ENCODE measurements around the gene DMD.
"Not testable (repeated sequence)": the region's sequence is repeated elsewhere in the genome, so short reads cannot be mapped to it uniquely, and the experiment has no call there.

Gene DMD

DNA sequence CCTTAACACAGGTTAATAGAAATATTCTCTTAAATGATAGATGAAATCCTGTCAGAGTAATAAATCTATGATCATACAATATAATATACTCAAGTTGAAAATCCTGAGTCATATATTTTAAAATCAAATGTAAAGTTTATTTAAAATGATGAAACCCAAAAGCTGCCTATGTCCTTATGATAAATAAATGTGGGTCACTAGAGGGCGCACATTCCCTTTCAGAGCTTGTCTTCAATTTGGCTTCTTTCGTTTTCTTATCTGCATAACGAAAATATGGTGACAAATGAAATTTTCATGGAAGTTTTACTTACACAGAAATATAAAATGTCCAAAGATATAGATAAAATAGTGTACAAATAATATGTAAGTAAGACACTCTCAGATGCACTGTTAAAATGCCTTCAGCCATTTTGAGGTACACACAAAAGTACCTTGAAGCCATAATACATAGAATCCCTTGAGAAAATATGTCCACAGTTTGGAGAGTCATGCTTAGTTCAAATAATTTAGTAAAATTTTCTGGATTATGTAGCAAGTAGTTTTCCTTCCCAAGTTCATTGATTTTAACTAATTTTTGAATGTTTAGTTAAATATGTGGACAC is 680.4 kb downstream of the DMD start:
- no peaks in the 10 kb centered on the region for H3K4me1 ChIP-seq (ENCODE audit: control extremely low read depth in 1 of 4, control insufficient read depth in 4 of 4, insufficient read depth in 4 of 4, low read length in 3 of 4)
- no peaks in the 10 kb centered on the region for H3K36me3 ChIP-seq (ENCODE audit: control insufficient read depth in 4 of 4, insufficient read depth in 4 of 4, low read length in 3 of 4)
- no CpG with 5 or more reads among the region's 3 CpGs for WGBS (ENCODE audit: insufficient coverage)
- H3K9me3 ChIP-seq (ENCODE audit: control extremely low read depth in 1 of 5, control insufficient read depth in 4 of 5, insufficient read depth in 2 of 5, low read depth in 1 of 5, low read length in 4 of 5) = no peaks in the 10 kb centered on the region
- DNase-seq = peak; percentile 18 to 68 (median 63)
- H3K4me3 ChIP-seq (ENCODE audit: control insufficient read depth in 1 of 7, extremely low read depth in 1 of 7, insufficient read depth in 4 of 7, low read depth in 2 of 7, low read length in 6 of 7) = peak overlapping the region in 3 of 7 experiments; percentile 28 to 60 (median 58)
- CTCF ChIA-PET = no interaction called here
- no peak overlapping the region for H3K27ac ChIP-seq (ENCODE audit: insufficient read depth in 1 of 2, low read depth in 1 of 2, low read length in 2 of 2, poor library complexity in 1 of 2, severe bottlenecking in 2 of 2)
- no peaks in the 10 kb centered on the region for H3K27me3 ChIP-seq (replicated peaks in 2 of 5; ENCODE audit: control insufficient read depth in 4 of 5, insufficient read depth in 5 of 5, low read length in 4 of 5)
- POLR2A ChIA-PET = no interaction called here

GRCh38 chrX:32528451-32528850 is 682.9 kb downstream of the DMD start:
- H3K27ac ChIP-seq (ENCODE audit: insufficient read depth in 1 of 2, low read depth in 1 of 2, low read length in 2 of 2, poor library complexity in 1 of 2, severe bottlenecking in 2 of 2); H3K4me1 ChIP-seq (ENCODE audit: control extremely low read depth in 1 of 4, control insufficient read depth in 4 of 4, insufficient read depth in 4 of 4, low read length in 3 of 4); POLR2A ChIA-PET; H3K36me3 ChIP-seq (ENCODE audit: control insufficient read depth in 4 of 4, insufficient read depth in 4 of 4, low read length in 3 of 4); DNase-seq; H3K27me3 ChIP-seq (replicated peaks in 2 of 5; ENCODE audit: control insufficient read depth in 4 of 5, insufficient read depth in 5 of 5, low read length in 4 of 5); CTCF ChIA-PET; H3K9me3 ChIP-seq (ENCODE audit: control extremely low read depth in 1 of 5, control insufficient read depth in 4 of 5, insufficient read depth in 2 of 5, low read depth in 1 of 5, low read length in 4 of 5); H3K4me3 ChIP-seq (ENCODE audit: control insufficient read depth in 1 of 7, extremely low read depth in 1 of 7, insufficient read depth in 4 of 7, low read depth in 2 of 7, low read length in 6 of 7): not testable (repeated sequence)

DNA sequence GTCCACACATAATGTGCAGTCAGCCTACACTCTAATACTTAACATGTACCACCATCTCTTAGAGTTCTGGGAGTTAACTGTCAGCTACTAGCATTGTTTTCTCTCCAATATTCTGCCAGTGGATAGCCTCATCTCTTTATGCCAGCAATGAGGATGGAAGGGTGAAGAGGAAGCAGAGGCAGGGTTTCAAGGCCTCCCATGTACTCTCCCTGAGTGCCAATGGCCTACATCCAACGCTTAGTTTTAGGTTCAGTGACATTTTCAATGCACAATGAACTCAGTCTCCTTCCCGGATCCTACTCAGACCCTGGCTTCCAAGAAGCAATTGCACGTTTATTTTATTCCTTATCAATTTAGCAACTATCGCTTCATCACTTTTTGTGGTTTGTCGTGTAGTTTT is 686.1 kb downstream of the DMD start:
- CTCF ChIA-PET = no interaction called here
- no peaks in the 10 kb centered on the region for H3K4me1 ChIP-seq (ENCODE audit: control extremely low read depth in 1 of 4, control insufficient read depth in 4 of 4, insufficient read depth in 4 of 4, low read length in 3 of 4)
- POLR2A ChIA-PET = no interaction called here
- no peak for DNase-seq
- no peaks in the 10 kb centered on the region for H3K9me3 ChIP-seq (ENCODE audit: control extremely low read depth in 1 of 5, control insufficient read depth in 4 of 5, insufficient read depth in 2 of 5, low read depth in 1 of 5, low read length in 4 of 5)
- 97% methylated on average over 4 of the region's 5 CpGs for WGBS (ENCODE audit: insufficient coverage)
- no peaks in the 10 kb centered on the region for H3K36me3 ChIP-seq (ENCODE audit: control insufficient read depth in 4 of 4, insufficient read depth in 4 of 4, low read length in 3 of 4)
- no peak overlapping the region for H3K4me3 ChIP-seq (ENCODE audit: control insufficient read depth in 1 of 7, extremely low read depth in 1 of 7, insufficient read depth in 4 of 7, low read depth in 2 of 7, low read length in 6 of 7)
- H3K27ac ChIP-seq (ENCODE audit: insufficient read depth in 1 of 2, low read depth in 1 of 2, low read length in 2 of 2, poor library complexity in 1 of 2, severe bottlenecking in 2 of 2) = no peak overlapping the region
- H3K27me3 ChIP-seq (replicated peaks in 2 of 5; ENCODE audit: control insufficient read depth in 4 of 5, insufficient read depth in 5 of 5, low read length in 4 of 5) = no peaks in the 10 kb centered on the region

DNA sequence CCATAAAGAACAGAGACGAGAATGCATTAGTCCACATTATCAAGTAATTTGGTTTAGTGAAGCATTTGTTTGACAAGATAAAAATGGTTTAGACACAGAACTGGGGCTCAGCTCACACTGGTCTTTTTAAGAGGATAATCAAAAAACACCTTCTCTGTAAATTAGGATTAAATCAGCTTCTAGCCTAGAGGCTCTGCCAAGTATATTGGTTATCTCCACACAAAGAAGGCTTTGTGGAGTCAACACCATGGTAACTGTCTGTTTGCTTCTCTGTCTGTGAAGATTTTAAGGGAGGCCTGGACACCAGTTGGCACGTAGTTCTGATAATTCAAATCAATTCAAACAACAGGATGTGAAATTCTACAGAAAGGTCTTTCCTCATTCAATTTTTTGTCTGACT is 687.0 kb downstream of the DMD start:
- POLR2A ChIA-PET = no interaction called here
- H3K27ac ChIP-seq (ENCODE audit: insufficient read depth in 1 of 2, low read depth in 1 of 2, low read length in 2 of 2, poor library complexity in 1 of 2, severe bottlenecking in 2 of 2) = no peak overlapping the region
- H3K4me3 ChIP-seq (ENCODE audit: control insufficient read depth in 1 of 7, extremely low read depth in 1 of 7, insufficient read depth in 4 of 7, low read depth in 2 of 7, low read length in 6 of 7) = no peak overlapping the region
- no peaks in the 10 kb centered on the region for H3K9me3 ChIP-seq (ENCODE audit: control extremely low read depth in 1 of 5, control insufficient read depth in 4 of 5, insufficient read depth in 2 of 5, low read depth in 1 of 5, low read length in 4 of 5)
- H3K36me3 ChIP-seq (ENCODE audit: control insufficient read depth in 4 of 4, insufficient read depth in 4 of 4, low read length in 3 of 4) = no peaks in the 10 kb centered on the region
- no CpG with 5 or more reads among the region's 2 CpGs for WGBS (ENCODE audit: insufficient coverage)
- no peak for DNase-seq
- H3K27me3 ChIP-seq (replicated peaks in 2 of 5; ENCODE audit: control insufficient read depth in 4 of 5, insufficient read depth in 5 of 5, low read length in 4 of 5) = no peaks in the 10 kb centered on the region
- H3K4me1 ChIP-seq (ENCODE audit: control extremely low read depth in 1 of 4, control insufficient read depth in 4 of 4, insufficient read depth in 4 of 4, low read length in 3 of 4) = no peaks in the 10 kb centered on the region
- CTCF ChIA-PET = no interaction called here

- POLR2A ChIA-PET = no interaction called here
- no peak overlapping the region for H3K27ac ChIP-seq (ENCODE audit: insufficient read depth in 1 of 2, low read depth in 1 of 2, low read length in 2 of 2, poor library complexity in 1 of 2, severe bottlenecking in 2 of 2)
- H3K9me3 ChIP-seq (ENCODE audit: control extremely low read depth in 1 of 5, control insufficient read depth in 4 of 5, insufficient read depth in 2 of 5, low read depth in 1 of 5, low read length in 4 of 5) = no peaks in the 10 kb centered on the region
- no peaks in the 10 kb centered on the region for H3K4me1 ChIP-seq (ENCODE audit: control extremely low read depth in 1 of 4, control insufficient read depth in 4 of 4, insufficient read depth in 4 of 4, low read length in 3 of 4)
- CTCF ChIA-PET = no interaction called here
- no peak for DNase-seq
- H3K4me3 ChIP-seq (ENCODE audit: control insufficient read depth in 1 of 7, extremely low read depth in 1 of 7, insufficient read depth in 4 of 7, low read depth in 2 of 7, low read length in 6 of 7) = no peak overlapping the region
- H3K27me3 ChIP-seq (replicated peaks in 2 of 5; ENCODE audit: control insufficient read depth in 4 of 5, insufficient read depth in 5 of 5, low read length in 4 of 5) = no peaks in the 10 kb centered on the region
- H3K36me3 ChIP-seq (ENCODE audit: control insufficient read depth in 4 of 4, insufficient read depth in 4 of 4, low read length in 3 of 4) = no peaks in the 10 kb centered on the region
- 84% methylated on average over 2 of the region's 2 CpGs for WGBS (ENCODE audit: insufficient coverage)
These were observed 690.6 kb downstream of the DMD start for GRCh38 chrX:32520789-32521188.

DNA sequence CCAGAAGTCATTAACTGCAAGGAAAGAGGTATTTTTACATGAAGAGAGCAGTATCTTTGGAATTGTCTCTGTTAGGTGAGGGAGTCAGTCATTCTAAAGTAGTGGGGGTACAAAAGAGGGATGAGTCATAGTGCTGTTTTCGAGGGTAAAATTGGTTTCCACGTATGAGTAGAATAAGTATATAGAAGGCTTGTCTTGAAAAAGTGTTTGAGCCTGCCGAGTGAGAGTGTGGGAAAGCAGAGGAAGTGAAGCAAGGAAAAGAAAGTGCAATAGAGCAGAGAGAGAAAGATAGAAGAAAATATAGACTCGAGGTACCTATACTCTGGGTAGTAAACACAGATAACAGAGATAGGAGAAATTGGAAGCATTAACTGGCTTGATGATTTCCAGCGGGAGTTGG is 696.4 kb downstream of the DMD start:
- Histone ChIP-seq H3K27ac (ENCODE audit: insufficient read depth in 1 of 2, low read depth in 1 of 2, low read length in 2 of 2, poor library complexity in 1 of 2, severe bottlenecking in 2 of 2) (no peak overlapping the region), H3K36me3 (ENCODE audit: control insufficient read depth in 4 of 4, insufficient read depth in 4 of 4, low read length in 3 of 4) (no peaks in the 10 kb centered on the region), H3K4me1 (ENCODE audit: control extremely low read depth in 1 of 4, control insufficient read depth in 4 of 4, insufficient read depth in 4 of 4, low read length in 3 of 4) (no peaks in the 10 kb centered on the region), H3K9me3 (ENCODE audit: control extremely low read depth in 1 of 5, control insufficient read depth in 4 of 5, insufficient read depth in 2 of 5, low read depth in 1 of 5, low read length in 4 of 5) (no peaks in the 10 kb centered on the region), H3K4me3 (ENCODE audit: control insufficient read depth in 1 of 7, extremely low read depth in 1 of 7, insufficient read depth in 4 of 7, low read depth in 2 of 7, low read length in 6 of 7) (no peak overlapping the region), H3K27me3 (replicated peaks in 2 of 5; ENCODE audit: control insufficient read depth in 4 of 5, insufficient read depth in 5 of 5, low read length in 4 of 5) (peaks cover 0 to 3% (median 0%) of the 10 kb centered on the region in 5 experiments)
- WGBS (ENCODE audit: insufficient coverage) = 74% methylated on average over 5 of the region's 5 CpGs
- CTCF ChIA-PET = interaction anchor here (1.0 kb wide), 1 partner anchor 111 kb away, joined by 3 read pairs; no protein-coding TSS in a partner anchor
- POLR2A ChIA-PET = no interaction called here
- no peak for DNase-seq

GRCh38 chrX:32501606-32502005 is 709.7 kb downstream of the DMD start:
- Histone ChIP-seq H3K27me3 (replicated peaks in 2 of 5; ENCODE audit: control insufficient read depth in 4 of 5, insufficient read depth in 5 of 5, low read length in 4 of 5) (peaks cover 0 to 3% (median 0%) of the 10 kb centered on the region in 5 experiments), H3K27ac (ENCODE audit: insufficient read depth in 1 of 2, low read depth in 1 of 2, low read length in 2 of 2, poor library complexity in 1 of 2, severe bottlenecking in 2 of 2) (no peak overlapping the region), H3K4me3 (ENCODE audit: control insufficient read depth in 1 of 7, extremely low read depth in 1 of 7, insufficient read depth in 4 of 7, low read depth in 2 of 7, low read length in 6 of 7) (no peak overlapping the region), H3K4me1 (ENCODE audit: control extremely low read depth in 1 of 4, control insufficient read depth in 4 of 4, insufficient read depth in 4 of 4, low read length in 3 of 4) (no peaks in the 10 kb centered on the region), H3K9me3 (ENCODE audit: control extremely low read depth in 1 of 5, control insufficient read depth in 4 of 5, insufficient read depth in 2 of 5, low read depth in 1 of 5, low read length in 4 of 5) (no peaks in the 10 kb centered on the region), H3K36me3 (ENCODE audit: control insufficient read depth in 4 of 4, insufficient read depth in 4 of 4, low read length in 3 of 4) (no peaks in the 10 kb centered on the region)
- POLR2A ChIA-PET = no interaction called here
- WGBS (ENCODE audit: insufficient coverage) = 76% methylated on average over 2 of the region's 3 CpGs
- DNase-seq = no peak
- CTCF ChIA-PET = no interaction called here
